Measurements from ENCODE around the gene TIMM9.

Gene TIMM9

GRCh38 chr14:58398495-58398894 is 28.8 kb downstream of the TIMM9 start:
- no peak overlapping the region for H3K4me3 ChIP-seq (ENCODE audit: low read length)
- DNase-seq (ENCODE audit: low read depth) = no peak
- no peak for TF ChIP-seq CTCF (conservative IDR thresholded peaks at IDR 0.05; ENCODE audit: low read depth, low read length)

DNA sequence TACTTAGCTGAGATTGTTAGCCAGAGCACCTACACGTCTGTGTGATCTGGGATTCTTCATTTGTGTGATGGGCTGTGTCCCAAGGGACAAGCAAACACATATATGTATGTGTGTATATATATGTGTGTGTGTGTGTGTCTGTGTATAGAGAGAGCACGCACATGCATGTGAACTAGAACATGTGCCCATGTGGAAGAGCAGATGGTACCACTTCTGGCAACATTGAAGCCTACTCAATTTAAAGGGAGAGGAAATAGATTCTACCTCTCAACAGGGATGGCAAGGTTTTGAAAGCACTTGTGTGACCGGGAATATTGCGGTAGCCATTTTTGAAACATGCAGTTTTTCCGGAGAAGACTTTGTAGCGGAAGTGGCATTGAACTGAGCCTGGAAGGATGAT is 30.2 kb downstream of the TIMM9 start:
- TF ChIP-seq CTCF (conservative IDR thresholded peaks at IDR 0.05; ENCODE audit: low read depth, low read length) = no peak
- DNase-seq (ENCODE audit: low read depth) = no peak
- no peak overlapping the region for H3K4me3 ChIP-seq (ENCODE audit: low read length)

DNA sequence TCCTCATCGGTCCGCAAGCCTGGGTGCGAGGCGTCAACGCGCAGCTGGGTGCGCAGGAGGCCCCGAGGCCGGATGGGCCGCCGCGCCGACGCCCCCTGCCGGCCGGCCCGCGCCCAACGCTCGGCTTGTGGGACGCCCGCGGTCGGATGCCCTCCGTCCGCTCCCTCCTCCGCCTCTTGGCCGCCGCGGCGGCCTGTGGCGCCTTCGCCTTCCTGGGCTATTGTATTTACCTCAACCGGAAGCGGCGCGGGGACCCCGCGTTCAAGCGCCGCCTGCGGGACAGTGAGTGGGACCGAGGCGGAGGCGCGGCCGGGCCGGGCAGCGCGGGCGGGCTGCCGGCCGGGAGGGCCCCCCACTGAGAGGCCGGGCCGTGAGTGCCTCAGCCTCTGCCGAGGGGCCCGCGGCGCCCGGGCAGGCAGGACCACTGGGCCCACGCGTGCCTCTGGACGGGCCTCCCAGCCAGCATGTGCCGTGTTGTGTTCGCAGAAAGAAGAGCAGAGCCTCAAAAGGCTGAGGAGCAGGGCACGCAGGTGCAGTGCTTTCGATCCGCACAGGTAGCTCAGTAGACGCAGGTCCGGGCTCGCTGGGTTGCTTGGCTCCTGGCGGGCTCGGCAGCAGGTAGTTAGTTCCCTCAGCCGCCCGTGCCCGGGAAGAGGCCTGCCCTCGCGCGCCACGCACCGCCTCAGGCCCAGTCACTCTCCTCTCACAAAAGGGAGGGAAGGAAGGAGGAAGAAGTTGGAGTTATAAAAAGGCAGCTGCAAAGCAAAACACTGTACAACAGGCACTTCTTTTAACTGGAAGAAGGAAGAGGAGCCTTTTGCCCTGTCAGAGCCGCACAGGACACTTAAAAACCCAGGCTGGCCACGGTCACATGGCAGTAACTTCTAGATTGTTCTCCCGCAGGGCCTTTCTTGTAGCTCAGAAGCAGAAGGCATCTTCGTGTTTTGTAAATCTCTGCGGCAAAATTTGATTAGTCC is 31.2 kb downstream of the TIMM9 start, which contains the start of gene TOMM20L:
Gene TOMM20L, plus strand, starts transcription at position 119 of the 977 bp plus-strand sequence. Its CDS starts 28 bp downstream, at position 147.
- peak within 1 kb of the TSS; percentile 55 for H3K4me3 ChIP-seq (ENCODE audit: low read length)
- peak; percentile 46 for TF ChIP-seq CTCF (conservative IDR thresholded peaks at IDR 0.05; ENCODE audit: low read depth, low read length)
- DNase-seq (ENCODE audit: low read depth) = peak; percentile 9

DNA sequence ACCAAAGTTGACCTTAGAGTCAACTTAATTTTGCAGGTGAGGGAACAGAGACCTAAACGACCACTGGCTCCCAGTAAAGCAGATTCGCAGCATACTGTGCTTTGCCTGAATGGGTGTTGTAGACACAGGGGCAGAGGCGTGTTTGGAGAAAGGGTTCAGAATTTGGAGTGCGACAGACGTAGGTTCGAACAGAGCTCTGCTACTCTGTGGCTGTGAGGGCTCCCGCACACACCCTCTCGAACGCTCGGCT is 31.8 kb downstream of the TIMM9 start:
- H3K4me3 ChIP-seq (ENCODE audit: low read length) = peak overlapping the region; percentile 35
- TF ChIP-seq CTCF (conservative IDR thresholded peaks at IDR 0.05; ENCODE audit: low read depth, low read length) = no peak
- no peak for DNase-seq (ENCODE audit: low read depth)

DNA sequence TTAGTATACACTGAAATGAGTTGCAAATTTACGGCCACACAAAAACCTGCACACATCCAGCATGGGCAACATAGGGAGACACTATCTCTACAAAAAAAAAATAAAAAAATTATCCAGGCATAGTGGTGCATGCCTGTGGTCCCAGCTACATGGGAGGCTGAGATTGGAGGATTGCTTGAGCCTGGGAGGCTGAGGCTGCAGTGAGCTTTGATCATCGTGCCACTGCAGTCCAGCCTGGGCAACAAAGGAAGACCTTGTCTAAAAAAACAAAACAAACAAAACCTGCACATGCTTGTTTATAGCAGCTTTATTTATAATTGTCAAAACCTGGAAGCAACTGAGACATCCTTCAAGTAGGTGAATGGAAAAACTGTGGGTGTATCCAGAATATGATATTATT is 36.5 kb downstream of the TIMM9 start:
- TF ChIP-seq CTCF (conservative IDR thresholded peaks at IDR 0.05; ENCODE audit: low read depth, low read length) = no peak
- H3K4me3 ChIP-seq (ENCODE audit: low read length) = no peak overlapping the region
- DNase-seq (ENCODE audit: low read depth) = no peak

DNA sequence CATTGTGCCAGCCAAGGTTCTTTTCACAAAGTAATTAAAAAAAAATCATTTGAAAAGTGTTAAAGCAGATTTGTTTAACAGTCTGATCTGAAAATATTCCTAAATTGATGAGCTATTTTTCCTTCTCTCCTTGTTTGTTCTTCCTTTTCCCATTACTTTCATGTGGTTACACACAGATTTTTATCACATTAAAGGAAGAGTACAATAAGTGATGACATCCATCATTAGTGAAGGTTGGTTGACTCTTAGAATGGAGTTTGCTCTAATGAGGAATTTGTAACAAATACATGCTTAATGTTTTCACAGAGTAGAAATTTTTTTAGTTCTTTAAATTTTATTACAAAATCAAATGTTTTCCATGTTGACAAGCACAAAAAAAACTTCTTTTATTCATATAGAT is 50.5 kb downstream of the TIMM9 start:
- TF ChIP-seq CTCF (conservative IDR thresholded peaks at IDR 0.05; ENCODE audit: low read depth, low read length) = no peak
- no peak overlapping the region for H3K4me3 ChIP-seq (ENCODE audit: low read length)
- no peak for DNase-seq (ENCODE audit: low read depth)

DNA sequence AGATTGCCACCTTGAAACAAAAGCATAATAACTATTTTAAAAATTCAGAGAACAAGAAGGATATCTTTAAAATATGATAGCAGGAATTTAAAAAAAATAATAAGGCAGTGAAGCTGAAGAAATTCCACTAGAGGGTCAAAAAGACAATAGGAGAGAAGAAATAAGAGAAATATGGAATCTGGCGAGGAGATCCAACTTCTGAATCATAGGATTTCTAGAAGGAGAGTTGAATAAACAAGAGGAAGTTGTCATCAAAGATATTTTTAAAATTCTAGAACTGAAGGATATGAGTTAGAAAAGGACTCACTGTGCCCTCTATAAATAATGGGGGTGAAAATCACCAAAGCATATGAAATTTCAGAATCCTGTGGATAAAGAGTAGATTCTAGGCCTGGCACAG is 58.4 kb downstream of the TIMM9 start:
- no peak overlapping the region for H3K4me3 ChIP-seq (ENCODE audit: low read length)
- TF ChIP-seq CTCF (conservative IDR thresholded peaks at IDR 0.05; ENCODE audit: low read depth, low read length) = no peak
- no peak for DNase-seq (ENCODE audit: low read depth)
